KMS-11 (cell line): ENCODE data around the gene ABCA1.

Source experiments
- H2AFZ ChIP-seq: fragments of 200-600 bp; sonication (generic); 2 replicates; pipeline ENCODE4 v1.6.1; 2016; ENCODE audit warnings: antibody characterized with exemption, mixed run types, low read depth
- H3K27ac ChIP-seq: fragments of 200-600 bp; sonication (generic); 2 replicates; pipeline ENCODE4 v1.6.1; 2016; ENCODE audit warnings: mild to moderate bottlenecking, mixed run types
- H3K27me3 ChIP-seq: fragments of 200-600 bp; sonication (generic); 2 replicates; pipeline ENCODE4 v1.6.1; 2017; ENCODE audit warnings: mild to moderate bottlenecking, low read depth, mixed run types, moderate library complexity; ENCODE audit not compliant: insufficient read depth
- H3K36me3 ChIP-seq: fragments of 200-600 bp; sonication (generic); 2 replicates; pipeline ENCODE4 v1.6.1; 2017; ENCODE audit warnings: mild to moderate bottlenecking, mixed run types; ENCODE audit not compliant: insufficient read depth
- H3K4me1 ChIP-seq: fragments of 200-600 bp; sonication (generic); 2 replicates; pipeline ENCODE4 v1.6.1; 2016; ENCODE audit warnings: mild to moderate bottlenecking, low read depth, mixed run types; ENCODE audit not compliant: poor library complexity, severe bottlenecking
- H3K4me2 ChIP-seq: fragments of 200-600 bp; sonication (generic); 2 replicates; pipeline ENCODE4 v1.7.0; 2016; ENCODE audit warnings: mild to moderate bottlenecking, mixed run types
- H3K4me3 ChIP-seq: fragments of 200-600 bp; sonication (generic); IDR thresholded peaks from 2 replicates; pipeline ENCODE4 v1.6.1; 2017; ENCODE audit warnings: low read depth, low read length, mixed read lengths; ENCODE audit not compliant: insufficient read depth
- H3K79me2 ChIP-seq: fragments of 200-600 bp; sonication (generic); 2 replicates; pipeline ENCODE4 v1.6.1; 2016; ENCODE audit warnings: low read depth, mixed run types; ENCODE audit not compliant: insufficient read depth
- H3K9ac ChIP-seq: fragments of 200-600 bp; sonication (generic); 2 replicates; pipeline ENCODE4 v1.6.1; 2016; ENCODE audit warnings: mild to moderate bottlenecking, mixed run types
- H4K20me1 ChIP-seq: fragments of 200-600 bp; sonication (generic); 2 replicates; pipeline ENCODE4 v1.6.1; 2016; ENCODE audit warnings: mild to moderate bottlenecking, mixed run types; ENCODE audit not compliant: insufficient read depth
- CTCF ChIP-seq: fragments of 200-600 bp; sonication (generic); conservative IDR thresholded peaks from 2 replicates; pipeline ENCODE4 v1.6.1; 2017; ENCODE audit warnings: low read depth, mild to moderate bottlenecking, antibody characterized with exemption, low read length, moderate library complexity, mixed read lengths

The ABCA1 gene

GRCh38 chr9:104875320-104875719 lies 52.6 kb downstream of the ABCA1 start:
- no peaks in the 10 kb centered on the region for H3K27me3 ChIP-seq
- H4K20me1 ChIP-seq, result no peaks in the 10 kb centered on the region
- TF ChIP-seq CTCF, result no peak
- no peak overlapping the region for H3K4me3 ChIP-seq
- H3K79me2 ChIP-seq, result no peaks in the 10 kb centered on the region
- no peak overlapping the region for H3K27ac ChIP-seq
- H3K4me2 ChIP-seq, result no peak overlapping the region
- H3K9ac ChIP-seq, result no peak overlapping the region
- H2AFZ ChIP-seq, result no peak overlapping the region
- no peaks in the 10 kb centered on the region for H3K36me3 ChIP-seq
- no peaks in the 10 kb centered on the region for H3K4me1 ChIP-seq

GRCh38 chr9:104873489-104873850 lies 54.5 kb downstream of the ABCA1 start:
- Histone ChIP-seq H3K36me3 (no peaks in the 10 kb centered on the region), H4K20me1 (no peaks in the 10 kb centered on the region), H3K79me2 (no peaks in the 10 kb centered on the region), H2AFZ (no peak overlapping the region), H3K4me1 (peaks cover 17% of the 10 kb centered on the region), H3K4me2 (no peak overlapping the region), H3K27me3 (no peaks in the 10 kb centered on the region), H3K27ac (no peak overlapping the region), H3K9ac (no peak overlapping the region), H3K4me3 (no peak overlapping the region)
- no peak for TF ChIP-seq CTCF

DNA sequence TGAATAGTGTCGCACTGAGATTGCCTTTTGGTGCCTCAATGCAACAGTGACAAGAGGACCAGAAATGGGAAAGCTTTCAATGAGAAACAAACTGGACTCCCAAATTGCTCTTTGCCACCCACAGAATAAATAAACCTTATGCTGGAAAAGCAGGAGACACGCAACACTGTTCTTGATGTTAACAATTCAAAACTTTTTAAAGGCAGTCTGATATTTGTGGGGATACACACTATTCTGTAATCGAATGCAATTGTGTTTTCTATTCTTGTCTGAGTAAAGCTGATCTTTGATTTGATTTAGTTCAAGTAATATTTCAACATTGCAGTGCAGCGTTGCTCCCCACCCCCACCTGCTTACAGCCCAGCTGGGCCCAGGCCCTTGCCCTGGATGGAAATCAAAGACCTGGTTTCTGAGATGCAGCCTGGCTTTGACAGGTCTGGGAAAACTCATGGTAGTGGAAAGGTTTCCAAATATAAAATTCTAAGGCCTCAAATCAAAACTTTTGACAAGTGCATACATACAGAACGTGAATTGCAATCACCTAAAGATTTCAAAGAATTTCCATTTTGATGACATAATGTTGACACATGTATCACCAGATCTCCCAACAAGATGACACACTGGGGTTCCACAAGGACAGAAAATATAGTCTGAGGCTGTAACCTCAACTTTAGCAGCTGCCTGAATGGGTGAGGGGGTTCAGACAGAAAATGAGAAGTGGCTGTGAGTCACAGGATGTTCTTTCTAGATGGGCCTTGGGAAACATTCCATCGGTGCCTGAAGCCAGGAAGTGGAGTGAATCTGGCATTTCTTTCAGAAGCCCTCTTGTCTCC lies 55.1 kb downstream of the ABCA1 start:
- no peak for TF ChIP-seq CTCF
- Histone ChIP-seq H3K4me1 (peaks cover 20% of the 10 kb centered on the region), H3K9ac (no peak overlapping the region), H3K4me3 (no peak overlapping the region), H3K79me2 (no peaks in the 10 kb centered on the region), H3K27ac (no peak overlapping the region), H2AFZ (no peak overlapping the region), H3K4me2 (no peak overlapping the region), H4K20me1 (no peaks in the 10 kb centered on the region), H3K27me3 (no peaks in the 10 kb centered on the region), H3K36me3 (no peaks in the 10 kb centered on the region)

DNA sequence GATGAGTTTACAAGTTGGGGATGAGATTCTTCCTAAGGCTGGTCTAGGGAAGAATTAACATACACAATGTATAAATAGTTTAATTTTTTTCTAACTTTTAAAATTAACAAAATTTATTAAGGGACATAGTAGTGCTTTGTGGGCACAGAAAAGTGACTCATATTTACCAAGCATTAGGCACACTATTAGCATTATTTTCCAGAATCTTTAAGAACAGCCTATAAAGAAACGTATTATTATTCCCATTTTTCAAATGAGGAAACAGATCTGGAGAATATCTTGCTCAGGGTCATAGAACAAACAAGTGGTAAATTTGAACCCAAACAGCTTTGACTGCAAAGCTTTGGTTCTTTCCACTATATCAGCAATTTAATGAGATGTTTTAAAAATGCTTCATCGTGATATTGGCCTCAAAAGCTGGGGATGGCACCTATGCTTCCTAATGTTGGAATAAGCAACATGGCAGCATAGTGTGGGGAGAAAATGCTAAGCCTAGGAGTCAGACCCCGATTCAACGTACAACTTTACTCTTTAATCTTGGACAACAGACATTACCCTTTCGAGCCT lies 55.9 kb downstream of the ABCA1 start:
- H3K4me1 ChIP-seq, result peaks cover 20% of the 10 kb centered on the region
- H3K27me3 ChIP-seq, result no peaks in the 10 kb centered on the region
- no peaks in the 10 kb centered on the region for H4K20me1 ChIP-seq
- no peak overlapping the region for H3K4me2 ChIP-seq
- H3K9ac ChIP-seq, result no peak overlapping the region
- no peak overlapping the region for H3K27ac ChIP-seq
- H3K79me2 ChIP-seq, result no peaks in the 10 kb centered on the region
- H3K36me3 ChIP-seq, result no peaks in the 10 kb centered on the region
- no peak overlapping the region for H3K4me3 ChIP-seq
- H2AFZ ChIP-seq, result no peak overlapping the region
- TF ChIP-seq CTCF, result no peak
